DLD1 (cell line): ENCODE data around the gene CPXM1.

Source experiments
- in situ Hi-C: cut with HindIII; loops from 2 replicates; pipeline ENCODE4 v1.10.0; 2017; ENCODE audit warnings: low sequenced_read_pairs

CPXM1 gene

GRCh38 chr20:2804041-2804828 lies 3.8 kb upstream of the CPXM1 start:
- in situ Hi-C loops, result no loop called here

- in situ Hi-C loops, result no loop called here
These were observed 880 bp upstream of the CPXM1 start for GRCh38 chr20:2801286-2801728.

GRCh38 chr20:2799688-2800520 lies 523 bp downstream of the CPXM1 start:
- in situ Hi-C loops, result no loop called here

GRCh38 chr20:2799271-2799670 lies 1.2 kb downstream of the CPXM1 start:
- in situ Hi-C loops, result no loop called here

- in situ Hi-C loops, result no loop called here
These were observed 1.6 kb downstream of the CPXM1 start for GRCh38 chr20:2798814-2799213.

- in situ Hi-C loops, result no loop called here
These were observed 2.2 kb downstream of the CPXM1 start for GRCh38 chr20:2798095-2798805.

GRCh38 chr20:2797136-2797983 lies 3.1 kb downstream of the CPXM1 start:
- in situ Hi-C loops, result no loop called here

GRCh38 chr20:2796011-2796660 lies 4.3 kb downstream of the CPXM1 start:
- in situ Hi-C loops, result no loop called here

GRCh38 chr20:2795451-2795850 lies 5.0 kb downstream of the CPXM1 start:
- in situ Hi-C loops, result no loop called here

GRCh38 chr20:2794866-2795447 lies 5.5 kb downstream of the CPXM1 start:
- in situ Hi-C loops, result no loop called here

- in situ Hi-C loops, result no loop called here
These were observed 6.2 kb downstream of the CPXM1 start for GRCh38 chr20:2794202-2794748.

- in situ Hi-C loops, result no loop called here
These were observed 7.0 kb downstream of the CPXM1 start for GRCh38 chr20:2793471-2793870.

- in situ Hi-C loops, result no loop called here
These were observed 16.4 kb downstream of the CPXM1 start for GRCh38 chr20:2783908-2784566.

- in situ Hi-C loops, result no loop called here
These were observed 19.5 kb downstream of the CPXM1 start for GRCh38 chr20:2780948-2781347.

GRCh38 chr20:2778602-2779321 lies 21.7 kb downstream of the CPXM1 start:
- in situ Hi-C loops, result no loop called here

GRCh38 chr20:2775139-2775538 lies 25.3 kb downstream of the CPXM1 start:
- in situ Hi-C loops, result no loop called here

- in situ Hi-C loops, result no loop called here
These were observed 26.6 kb downstream of the CPXM1 start for GRCh38 chr20:2773812-2774211.

GRCh38 chr20:2771631-2772080 lies 28.8 kb downstream of the CPXM1 start:
- in situ Hi-C loops, result no loop called here
